Right forelimb (tissue), 1 donor: ENCODE measurements around the gene ASAP2.
"Not testable (repeated sequence)": the region's sequence is repeated elsewhere in the genome, so short reads cannot be mapped to it uniquely, and the experiment has no call there.

Experiments used
- DNase-seq: peaks from one replicate; pipeline ENCODE4 v3.0.0-alpha.2; 2018

Gene ASAP2

DNA sequence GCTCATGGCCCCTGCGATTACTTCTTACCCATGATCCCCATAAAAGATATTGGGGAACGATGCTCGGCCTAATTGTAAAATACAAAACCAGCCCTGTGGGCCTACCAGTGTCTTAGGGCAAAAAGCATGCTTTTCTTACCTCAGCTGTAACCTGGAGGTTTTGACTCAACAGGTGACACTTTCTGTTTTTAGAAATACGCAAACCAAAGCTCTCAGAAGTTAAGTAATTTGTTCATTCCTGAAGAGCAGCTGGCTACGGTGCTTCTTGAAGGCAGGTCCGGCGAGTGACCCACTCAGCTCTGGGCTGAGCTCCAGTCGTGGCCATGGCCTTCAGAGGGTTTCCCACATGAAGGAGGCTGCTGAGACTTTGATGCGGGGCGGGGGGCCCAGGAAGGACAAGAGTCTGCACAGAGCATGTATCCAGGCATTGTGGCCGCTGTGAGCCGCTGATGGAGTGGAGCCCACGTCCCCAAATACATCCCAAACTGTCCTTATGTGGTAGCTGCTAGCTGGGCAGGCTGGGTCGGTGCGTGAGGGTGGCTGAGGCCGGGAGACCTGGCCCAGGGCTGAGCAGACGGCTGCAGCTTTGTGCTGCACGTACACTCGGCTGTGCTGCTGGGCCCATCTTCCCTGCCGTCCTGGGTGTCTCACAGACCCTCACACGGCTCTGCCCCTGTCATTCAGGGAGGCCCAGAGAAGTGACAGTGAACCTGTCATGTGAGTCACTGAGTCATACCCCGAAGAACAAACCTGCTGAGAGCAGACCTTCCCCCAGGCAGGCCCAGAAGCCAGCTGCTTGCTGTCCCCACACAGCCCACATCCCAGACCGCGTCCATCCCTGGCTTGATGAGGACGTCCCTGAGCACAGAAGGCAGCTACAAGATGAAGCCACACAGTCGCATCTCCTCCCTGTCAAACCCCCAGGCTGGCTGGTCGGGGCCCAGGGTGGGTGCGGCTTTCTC is 182.6 kb downstream of the ASAP2 start:
- DNase-seq, result no peak

GRCh38 chr2:9390151-9390850 is 183.7 kb downstream of the ASAP2 start:
- DNase-seq, result no peak

DNA sequence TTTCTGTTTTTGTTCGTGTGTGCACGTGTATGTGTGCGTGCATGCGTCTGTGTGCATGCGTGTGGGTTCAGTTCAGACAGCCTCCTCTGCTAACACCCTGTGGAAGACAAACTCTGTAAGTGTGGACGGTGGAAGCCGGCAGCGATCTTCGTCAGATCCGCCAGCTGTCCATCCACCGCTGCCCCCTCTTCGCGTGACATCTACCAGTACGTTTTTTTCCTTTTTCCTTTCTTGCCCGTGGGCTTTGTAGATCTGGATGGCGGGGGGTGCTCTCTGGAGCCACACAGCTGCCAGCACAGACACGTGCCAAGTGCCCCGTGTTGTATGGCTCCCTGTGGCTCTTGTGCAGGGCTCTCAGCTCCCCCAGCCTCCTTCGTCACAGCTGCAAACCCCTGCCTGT is 184.4 kb downstream of the ASAP2 start:
- DNase-seq, result no peak

- no peak for DNase-seq
Observed at GRCh38 chr2:9391961-9392720, 185.5 kb downstream of the ASAP2 start.

DNA sequence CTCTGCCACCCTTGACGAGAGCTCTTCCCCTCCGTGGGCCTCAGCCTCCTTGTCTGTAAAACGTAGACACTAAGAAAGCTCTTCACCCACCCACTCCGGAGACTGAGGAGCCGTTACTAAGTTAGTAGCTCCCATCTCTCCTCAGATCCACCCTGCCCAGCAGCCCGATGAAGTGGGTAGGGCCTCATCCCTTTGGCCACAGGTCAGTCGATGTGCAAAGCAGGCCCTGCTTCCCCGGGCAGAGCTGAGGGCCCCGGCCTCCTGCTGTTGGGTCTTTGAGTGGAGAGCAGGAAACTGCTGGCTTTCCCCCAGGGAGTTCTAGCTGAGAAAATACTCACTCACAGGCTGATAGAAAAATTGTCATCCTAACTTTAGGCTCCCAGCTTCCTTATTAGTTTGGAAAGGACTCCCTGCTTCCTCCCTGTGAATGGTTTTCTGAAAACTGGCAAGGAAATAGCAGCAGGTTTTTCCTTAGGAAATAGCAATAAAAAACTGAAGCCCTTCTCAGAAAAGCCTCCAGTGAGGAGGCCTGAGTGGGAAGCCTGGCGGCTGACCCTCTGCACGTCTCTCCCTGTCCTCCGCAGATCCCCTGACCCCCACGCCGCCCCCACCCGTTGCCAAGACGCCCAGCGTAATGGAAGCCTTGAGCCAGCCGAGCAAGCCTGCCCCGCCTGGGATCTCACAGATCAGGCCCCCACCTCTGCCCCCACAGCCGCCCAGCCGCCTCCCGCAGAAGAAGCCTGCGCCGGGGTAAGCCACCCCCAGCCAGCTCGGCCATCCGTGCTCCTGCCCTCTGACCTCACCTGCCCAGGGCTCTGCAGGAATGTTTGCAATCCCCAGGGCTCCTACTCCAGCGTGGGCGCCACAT is 186.5 kb downstream of the ASAP2 start:
- no peak for DNase-seq

DNA sequence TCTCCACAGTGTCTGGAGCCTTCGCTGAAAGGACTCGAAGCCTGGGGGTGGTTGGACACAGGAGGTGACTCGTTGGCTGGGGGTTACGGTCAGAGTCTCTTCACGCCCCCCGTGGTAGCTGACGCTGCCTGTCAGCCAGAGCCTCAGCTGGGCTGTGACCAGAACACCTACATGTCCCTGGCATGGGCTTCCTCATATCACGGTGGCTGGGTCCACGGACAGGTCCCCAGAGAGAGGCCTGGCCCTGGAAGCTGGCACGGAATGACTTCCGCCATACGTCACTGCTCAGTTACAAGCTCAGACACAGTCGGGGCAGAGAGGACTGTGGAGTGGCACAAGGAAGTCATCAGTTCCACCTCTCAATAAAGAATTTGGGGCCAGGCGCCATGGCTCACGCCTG is 188.2 kb downstream of the ASAP2 start:
- no peak for DNase-seq

DNA sequence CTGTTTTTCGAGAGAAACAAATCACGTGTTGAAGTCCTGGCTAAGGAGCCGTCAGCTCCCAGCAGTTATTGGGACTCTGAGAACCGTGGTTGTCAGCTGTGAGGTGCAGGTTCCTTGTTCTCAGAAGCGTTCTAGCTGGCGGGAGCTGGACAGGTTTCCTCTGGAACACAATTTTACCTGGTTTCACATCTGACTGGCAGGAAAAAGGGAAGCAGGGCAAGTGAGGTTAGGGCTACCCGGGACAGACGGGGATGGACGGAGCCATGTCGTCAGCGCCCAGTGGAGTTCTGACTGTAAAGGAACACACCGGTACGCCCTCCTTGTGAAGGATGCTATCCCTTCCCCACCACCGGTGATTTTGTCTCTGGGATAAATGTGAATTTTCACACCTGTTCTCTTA is 190.6 kb downstream of the ASAP2 start:
- DNase-seq, result no peak

GRCh38 chr2:9398251-9398650 is 191.6 kb downstream of the ASAP2 start:
- DNase-seq, result not testable (repeated sequence)

DNA sequence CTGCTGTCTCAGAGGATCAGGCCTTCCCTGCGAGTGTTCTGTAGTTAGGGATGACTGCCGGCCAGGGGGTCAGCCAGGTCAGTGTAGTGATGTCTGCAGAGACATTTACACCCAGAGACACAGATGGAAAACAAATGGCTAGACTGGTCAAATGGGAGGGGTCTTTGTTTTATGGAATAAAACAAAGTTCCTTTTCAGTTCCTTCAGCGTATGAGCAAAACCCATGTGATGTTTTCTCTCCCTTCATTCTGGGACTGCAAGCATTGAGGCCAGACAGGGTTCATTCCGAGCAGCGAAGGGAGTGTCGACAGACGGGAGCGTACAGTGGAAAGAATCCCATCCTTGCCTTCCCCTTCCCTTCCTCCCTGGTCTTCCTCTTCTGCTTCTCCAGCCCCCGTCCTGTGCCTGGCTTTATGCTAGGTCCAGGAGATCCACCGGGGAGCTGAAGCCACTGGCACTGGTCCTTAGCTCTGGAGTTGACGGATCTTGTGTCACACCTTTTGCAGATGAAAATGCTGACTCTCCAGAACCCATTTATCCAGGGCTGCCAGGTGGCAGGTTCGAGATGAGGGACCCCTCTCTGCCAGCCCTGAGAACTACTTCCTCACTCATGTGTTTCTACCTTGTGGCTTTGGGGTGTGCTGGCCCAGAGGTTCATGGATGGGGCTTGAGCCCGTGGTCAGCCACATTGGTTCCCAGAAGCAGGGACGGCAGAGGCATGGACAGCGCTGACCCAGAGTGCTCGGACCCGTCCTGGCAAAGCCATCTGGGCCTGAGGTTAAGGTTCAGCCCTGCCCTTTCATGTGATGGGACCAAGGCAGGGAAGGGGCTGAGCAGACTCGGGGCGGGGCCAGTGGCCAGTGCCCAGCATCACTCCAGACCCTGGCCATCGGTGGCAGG is 192.5 kb downstream of the ASAP2 start:
- DNase-seq, result no peak

DNA sequence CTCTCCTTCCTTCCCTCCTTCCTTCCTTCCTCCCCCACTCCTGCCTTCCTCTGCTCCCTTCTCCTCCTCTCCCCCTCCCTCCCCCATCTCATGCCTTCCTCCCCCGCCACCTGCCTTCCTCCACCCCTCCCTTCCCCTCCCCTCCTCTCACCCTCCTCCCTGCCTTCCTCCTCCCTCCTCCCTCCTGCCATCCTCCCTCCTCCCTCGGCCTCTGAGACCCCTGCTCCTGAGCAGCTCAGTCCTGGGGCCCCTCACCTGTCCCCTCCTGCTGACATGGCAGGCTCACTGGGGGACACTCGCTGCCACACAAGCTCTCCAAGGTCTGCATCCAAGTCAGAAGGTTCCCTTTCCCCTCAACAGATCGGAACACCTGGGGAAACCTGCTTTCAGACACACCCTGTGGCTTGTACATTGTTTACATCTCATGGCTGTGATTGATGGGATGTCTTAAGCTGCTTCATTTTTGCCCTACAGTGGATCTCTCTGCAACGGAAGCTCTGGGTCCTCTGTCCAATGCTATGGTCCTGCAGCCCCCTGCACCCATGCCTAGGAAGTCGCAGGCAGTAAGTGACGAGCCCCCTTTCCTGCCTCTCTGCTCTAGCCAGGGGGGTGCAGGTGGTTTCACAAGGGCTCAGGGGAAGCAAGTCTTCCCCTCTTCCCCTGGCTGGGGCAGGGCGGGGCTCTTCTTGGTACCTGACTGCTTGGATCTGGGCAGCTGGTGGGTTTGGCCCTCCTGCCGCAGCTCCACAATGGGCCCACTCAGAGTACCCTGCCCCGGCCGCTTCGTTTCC is 193.9 kb downstream of the ASAP2 start:
- DNase-seq, result no peak

GRCh38 chr2:9401059-9401547 is 194.5 kb downstream of the ASAP2 start:
- no peak for DNase-seq

- DNase-seq, result no peak
Observed at GRCh38 chr2:9401646-9402371, 195.2 kb downstream of the ASAP2 start.

- no peak for DNase-seq
Observed at GRCh38 chr2:9403924-9404323, 197.3 kb downstream of the ASAP2 start.

DNA sequence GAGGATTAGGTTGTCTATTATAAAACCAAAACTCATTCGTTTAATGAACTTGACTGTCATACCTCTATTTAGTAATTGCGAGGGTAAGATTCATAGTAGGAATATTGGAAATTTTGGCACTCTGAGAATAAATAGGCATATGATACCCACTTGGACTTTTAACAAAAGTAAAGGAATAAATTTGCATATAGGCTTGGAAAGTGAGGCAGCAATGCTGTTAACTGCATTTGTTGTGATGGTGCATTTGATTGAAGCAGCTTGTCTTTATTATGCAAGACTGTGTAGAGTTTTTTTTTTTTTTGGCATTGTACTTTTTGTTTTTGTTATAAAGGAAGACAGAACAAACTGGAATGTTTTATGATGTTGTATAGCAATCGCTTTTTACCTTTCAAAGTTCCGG is 197.8 kb downstream of the ASAP2 start:
- DNase-seq, result no peak

DNA sequence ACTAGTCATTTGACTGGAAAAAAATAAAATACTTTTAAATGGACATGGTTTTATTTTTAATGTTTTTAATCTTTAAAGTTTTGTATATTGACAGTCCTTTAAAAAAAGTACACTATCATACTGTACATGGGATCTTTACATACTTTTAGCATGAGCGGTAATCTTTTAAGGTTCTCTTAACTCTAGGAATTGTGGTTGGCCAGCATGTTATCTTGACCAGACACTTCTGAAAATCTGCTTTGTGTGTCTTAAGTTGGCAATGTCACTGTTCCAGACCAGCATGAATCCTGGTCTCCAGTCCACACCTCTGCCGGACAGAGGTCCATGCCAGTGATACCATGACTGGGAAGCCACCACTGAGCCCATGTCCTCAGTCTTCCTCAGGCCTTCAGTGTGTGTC is 199.0 kb downstream of the ASAP2 start:
- DNase-seq, result no peak

- no peak for DNase-seq
Observed at GRCh38 chr2:9406529-9407362, 200.1 kb downstream of the ASAP2 start.

GRCh38 chr2:9407363-9407811 is 200.8 kb downstream of the ASAP2 start:
- DNase-seq, result no peak

- no peak for DNase-seq
Observed at GRCh38 chr2:9408641-9409151, 202.1 kb downstream of the ASAP2 start.
